DMS153 treated with DMSO at 0.1 percent for 48 hours (cell line): ENCODE data around the gene PALD1.

Experiments
- DNase-seq: peaks from one replicate; lab custom pipeline; 2025; ENCODE audit not compliant: unreplicated experiment; lab: John Stamatoyannopoulos, UW

Gene PALD1

GRCh38 chr10:70535001-70535400 is 56.4 kb downstream of the PALD1 start:
- no peak for DNase-seq

- no peak for DNase-seq
These were observed 56.9 kb downstream of the PALD1 start for GRCh38 chr10:70535451-70535850.

- DNase-seq = no peak
These were observed 57.8 kb downstream of the PALD1 start for GRCh38 chr10:70536196-70536861.

GRCh38 chr10:70537398-70538194 is 59.0 kb downstream of the PALD1 start:
- DNase-seq = peak; percentile 6

- DNase-seq = no peak
These were observed 59.6 kb downstream of the PALD1 start for GRCh38 chr10:70538195-70538520.

GRCh38 chr10:70538731-70539338 is 60.3 kb downstream of the PALD1 start:
- DNase-seq = no peak

- DNase-seq = no peak
These were observed 60.9 kb downstream of the PALD1 start for GRCh38 chr10:70539471-70539870.

GRCh38 chr10:70540089-70540788 is 61.7 kb downstream of the PALD1 start:
- no peak for DNase-seq

- DNase-seq = no peak
These were observed 62.3 kb downstream of the PALD1 start for GRCh38 chr10:70540789-70541360.

GRCh38 chr10:70541736-70542564 is 63.4 kb downstream of the PALD1 start:
- no peak for DNase-seq

- no peak for DNase-seq
These were observed 64.0 kb downstream of the PALD1 start for GRCh38 chr10:70542565-70542938.

- DNase-seq = no peak
These were observed 65.3 kb downstream of the PALD1 start for GRCh38 chr10:70543911-70544310.

- DNase-seq = no peak
These were observed 66.1 kb downstream of the PALD1 start for GRCh38 chr10:70544431-70545340.

GRCh38 chr10:70546584-70546983 is 68.0 kb downstream of the PALD1 start:
- DNase-seq = no peak

GRCh38 chr10:70549351-70549961 is 70.9 kb downstream of the PALD1 start:
- DNase-seq = no peak

GRCh38 chr10:70549962-70550458 is 71.4 kb downstream of the PALD1 start:
- DNase-seq = peak; percentile 44

GRCh38 chr10:70550459-70550858 is 71.9 kb downstream of the PALD1 start:
- DNase-seq = no peak

- no peak for DNase-seq
These were observed 72.9 kb downstream of the PALD1 start for GRCh38 chr10:70551466-70551865.

- no peak for DNase-seq
These were observed 73.4 kb downstream of the PALD1 start for GRCh38 chr10:70551971-70552422.
